Measurements from ENCODE around the gene SLC16A4.
"Not testable (repeated sequence)": the region's sequence is repeated elsewhere in the genome, so short reads cannot be mapped to it uniquely, and the experiment has no call there.

Gene SLC16A4

DNA sequence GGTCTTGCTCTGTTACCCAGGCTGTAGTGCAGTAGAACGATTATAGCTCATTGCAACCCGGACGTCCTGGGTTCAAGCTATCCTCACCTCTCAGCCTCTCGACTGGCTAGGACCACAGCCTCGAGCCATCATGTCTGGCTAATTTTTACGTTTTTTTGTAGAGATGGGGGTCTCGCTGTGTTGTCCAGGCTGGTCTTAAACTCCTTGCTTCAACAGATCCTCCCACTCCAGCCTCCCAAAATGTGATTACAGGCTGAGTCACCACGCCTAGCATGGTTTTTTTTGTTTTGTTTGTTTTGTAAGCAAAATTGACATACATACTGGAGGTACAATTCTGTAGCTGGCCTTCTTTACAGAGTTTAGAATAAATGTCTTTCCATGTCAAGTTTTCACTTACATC lies 17.7 kb upstream of the SLC16A4 start:
- peak overlapping the region; percentile 77 for H3K4me3 ChIP-seq (ENCODE audit: low read length)
- no peak for TF ChIP-seq CTCF (conservative IDR thresholded peaks at IDR 0.05; ENCODE audit: low read length)
- no peak for DNase-seq (ENCODE audit: low read depth)

DNA sequence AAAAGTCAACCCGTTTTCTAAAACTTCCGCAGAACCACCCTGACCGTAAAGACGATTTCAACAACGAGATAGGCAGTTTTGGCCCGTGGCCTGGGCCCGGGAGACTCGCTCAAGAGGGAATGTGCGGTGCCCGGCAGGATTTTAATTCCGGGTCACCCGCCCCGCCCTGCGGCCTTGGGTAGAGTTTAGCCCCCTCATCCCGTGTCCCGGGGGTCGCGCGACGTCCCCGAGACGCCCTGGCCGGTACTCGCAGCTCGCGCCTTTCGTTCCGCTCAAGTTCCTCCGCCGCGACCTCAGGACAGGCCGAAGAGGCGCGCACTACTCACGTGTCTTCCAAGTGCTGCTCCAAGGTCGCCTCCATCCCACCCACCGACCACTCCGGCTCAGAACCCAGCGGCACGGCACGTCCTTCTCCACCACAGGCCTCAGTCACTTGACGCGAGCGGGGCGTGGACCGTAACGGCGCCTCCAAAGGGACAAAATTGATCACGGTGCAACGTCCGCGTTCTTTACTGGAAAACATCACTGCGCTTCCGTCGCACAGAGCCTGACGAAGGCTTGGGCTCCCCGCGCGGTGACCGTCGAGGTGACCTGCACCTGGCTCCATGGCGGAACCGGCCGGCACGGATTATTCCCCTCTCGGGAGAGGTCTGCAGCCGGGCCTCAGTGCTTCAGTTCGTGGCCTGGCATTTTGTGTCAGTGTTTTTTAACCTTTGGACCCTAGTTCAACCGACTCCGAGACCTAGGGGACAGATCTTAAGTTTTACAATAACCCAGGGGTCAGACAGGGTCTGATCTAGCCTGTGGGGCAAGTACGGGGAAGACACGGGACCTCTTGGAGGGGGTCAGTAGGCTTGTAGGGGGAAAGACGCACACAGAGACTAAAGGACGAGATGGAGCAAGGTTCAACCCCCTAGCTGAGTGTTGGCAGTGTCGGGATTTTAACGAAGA lies 16.7 kb upstream of the SLC16A4 start, which contains the start of gene LAMTOR5:
Gene LAMTOR5, minus strand, starts transcription at position 435 of the 951 bp plus-strand sequence. Its CDS starts 74 bp downstream, at position 361.
- H3K4me3 ChIP-seq (ENCODE audit: low read length), result peak within 1 kb of the TSS; percentile 77
- DNase-seq (ENCODE audit: low read depth), result peak; percentile 91
- TF ChIP-seq CTCF (conservative IDR thresholded peaks at IDR 0.05; ENCODE audit: low read length), result 0 out of 2 replicates have a peak, but pooled peaks have one; percentile 11

DNA sequence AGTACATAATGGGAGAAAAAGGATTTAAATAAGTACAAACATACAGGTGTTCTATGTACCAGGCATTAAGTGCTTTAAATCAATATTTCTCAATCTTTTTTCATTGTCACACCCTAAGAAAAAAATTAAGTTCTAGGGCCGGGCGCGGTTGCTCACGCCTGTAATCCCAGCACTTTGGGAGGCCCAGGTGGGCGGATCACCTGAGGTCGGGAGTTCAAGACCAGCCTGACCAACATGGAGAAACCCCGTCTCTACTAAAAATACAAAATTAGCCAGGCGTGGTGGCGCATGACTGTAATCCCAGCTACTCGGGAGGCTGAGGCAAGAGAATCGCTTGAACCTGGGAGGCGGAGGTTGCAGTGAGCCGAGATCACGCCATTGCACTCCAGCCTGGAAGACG lies 15.6 kb upstream of the SLC16A4 start:
- H3K4me3 ChIP-seq (ENCODE audit: low read length), result peak overlapping the region; percentile 77
- not testable (repeated sequence) for DNase-seq (ENCODE audit: low read depth)

- no peak for DNase-seq (ENCODE audit: low read depth)
- no peak overlapping the region for H3K4me3 ChIP-seq (ENCODE audit: low read length)
- no peak for TF ChIP-seq CTCF (conservative IDR thresholded peaks at IDR 0.05; ENCODE audit: low read length)
Observed at GRCh38 chr1:110404401-110404800, 13.6 kb upstream of the SLC16A4 start.

GRCh38 chr1:110403805-110404204 lies 13.0 kb upstream of the SLC16A4 start:
- no peak overlapping the region for H3K4me3 ChIP-seq (ENCODE audit: low read length)
- DNase-seq (ENCODE audit: low read depth), result no peak
- no peak for TF ChIP-seq CTCF (conservative IDR thresholded peaks at IDR 0.05; ENCODE audit: low read length)

- not testable (repeated sequence) for DNase-seq (ENCODE audit: low read depth); H3K4me3 ChIP-seq (ENCODE audit: low read length)
Observed at GRCh38 chr1:110396259-110396958, 5.6 kb upstream of the SLC16A4 start.

GRCh38 chr1:110394493-110394820 lies 3.6 kb upstream of the SLC16A4 start:
- no peak overlapping the region for H3K4me3 ChIP-seq (ENCODE audit: low read length)
- no peak for TF ChIP-seq CTCF (conservative IDR thresholded peaks at IDR 0.05; ENCODE audit: low read length)
- DNase-seq (ENCODE audit: low read depth), result no peak
